ENCODE data around the gene MSRB1. TPM values are rescaled to one million over a fixed set of nuclear protein-coding genes. Genes with fewer than 3 reads are reported as not detected.

The MSRB1 gene
- total and polyA plus RNA-seq, 4 donors: 10.0 to 25.8 (median 17.4) TPM

DNA sequence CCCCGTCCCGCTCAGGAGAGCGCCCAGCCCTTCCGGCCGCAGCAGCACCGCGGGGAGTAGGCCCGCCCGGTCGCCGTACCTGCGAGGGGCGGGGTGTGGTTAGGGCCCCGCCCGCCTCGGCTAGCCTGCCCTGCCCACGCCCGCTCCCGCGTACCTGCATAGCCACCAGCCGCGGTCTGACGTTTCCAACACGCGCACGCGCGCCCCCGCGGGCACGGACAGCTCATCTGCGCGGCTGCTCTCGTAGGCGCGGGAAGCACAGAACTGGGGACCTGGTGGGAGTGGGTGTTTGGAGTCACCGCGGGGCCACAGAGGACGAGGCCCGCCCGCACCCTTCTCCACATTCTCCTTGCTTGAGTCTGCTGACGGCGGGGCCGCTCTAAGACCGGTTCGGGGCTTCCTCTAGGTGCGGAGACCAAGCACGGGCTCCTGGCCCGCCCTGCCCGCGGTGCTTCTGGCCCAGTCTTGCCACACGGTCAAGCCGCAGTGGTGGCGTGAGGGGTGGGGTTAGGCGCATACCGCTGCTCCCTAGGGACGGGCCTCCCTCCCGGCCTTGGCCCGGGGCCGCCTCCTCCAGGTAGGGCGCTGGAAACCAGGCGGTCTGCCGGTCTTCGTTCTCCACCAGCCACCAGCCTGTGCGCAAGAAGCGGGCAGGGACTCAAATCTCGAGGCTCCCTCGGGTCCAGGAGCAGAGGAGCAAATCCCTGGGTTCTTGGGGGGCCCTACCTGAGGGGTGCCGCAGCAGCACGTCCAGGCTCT is 36.5 kb upstream of the MSRB1 start:
- no peaks in the 10 kb centered on the region for H3K9me3 ChIP-seq (ENCODE audit: control insufficient read depth, insufficient read depth, low read length)
- peaks cover 44% of the 10 kb centered on the region for H3K27me3 ChIP-seq (ENCODE audit: control insufficient read depth, insufficient read depth, low read length)
- peaks cover 63% of the 10 kb centered on the region for H3K36me3 ChIP-seq (ENCODE audit: control insufficient read depth, insufficient read depth, low read length)
- no peak for DNase-seq (ENCODE audit: low read depth in 4 of 6, low spot score in 6 of 6)
- H3K27ac ChIP-seq (ENCODE audit: low read depth, low read length): no peak overlapping the region
- WGBS (ENCODE audit: insufficient coverage): 27% methylated on average over 66 of the region's 70 CpGs
- peaks cover 44% of the 10 kb centered on the region for H3K4me1 ChIP-seq (ENCODE audit: control insufficient read depth, insufficient read depth, low read length)
- no peak overlapping the region for H3K4me3 ChIP-seq (ENCODE audit: low read depth, low read length)

DNA sequence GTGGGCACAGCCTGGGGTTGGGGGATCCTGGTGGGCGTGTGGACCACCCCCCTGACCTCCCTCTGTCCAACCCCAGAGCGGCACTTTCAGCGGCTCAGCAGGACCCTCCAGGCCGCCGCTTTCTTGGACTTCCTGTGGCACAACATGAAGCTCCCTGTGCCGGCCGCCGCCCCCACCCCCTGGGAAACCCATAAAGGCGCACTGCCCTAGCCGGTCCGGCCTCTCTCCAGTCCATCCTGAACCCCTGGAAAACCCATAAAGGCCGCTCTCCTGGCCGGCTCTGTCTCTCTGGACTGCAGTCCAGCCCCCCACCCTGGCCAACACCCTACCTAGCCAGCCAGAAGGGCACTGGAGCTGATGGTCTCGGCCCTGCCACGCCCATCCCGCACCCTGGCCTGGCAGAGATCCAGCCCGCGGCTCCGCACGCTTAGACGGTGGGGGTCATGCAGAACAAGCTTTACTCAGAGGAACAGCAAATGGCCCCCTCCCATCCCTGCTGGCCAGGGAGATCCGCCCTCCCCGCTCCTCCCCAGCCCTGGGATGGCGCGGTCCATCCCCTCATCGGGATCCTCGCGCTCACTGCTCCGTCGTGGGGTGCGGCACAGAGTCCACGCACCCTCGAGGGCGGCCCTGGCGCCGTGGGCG is 35.6 kb upstream of the MSRB1 start:
- H3K4me3 ChIP-seq (ENCODE audit: low read depth, low read length): no peak overlapping the region
- peaks cover 71% of the 10 kb centered on the region for H3K36me3 ChIP-seq (ENCODE audit: control insufficient read depth, insufficient read depth, low read length)
- no peaks in the 10 kb centered on the region for H3K9me3 ChIP-seq (ENCODE audit: control insufficient read depth, insufficient read depth, low read length)
- H3K4me1 ChIP-seq (ENCODE audit: control insufficient read depth, insufficient read depth, low read length): peaks cover 45% of the 10 kb centered on the region
- H3K27me3 ChIP-seq (ENCODE audit: control insufficient read depth, insufficient read depth, low read length): peaks cover 44% of the 10 kb centered on the region
- DNase-seq (ENCODE audit: low read depth in 4 of 6, low spot score in 6 of 6): no peak
- 69% methylated on average over 36 of the region's 37 CpGs for WGBS (ENCODE audit: insufficient coverage)
- no peak overlapping the region for H3K27ac ChIP-seq (ENCODE audit: low read depth, low read length)

DNA sequence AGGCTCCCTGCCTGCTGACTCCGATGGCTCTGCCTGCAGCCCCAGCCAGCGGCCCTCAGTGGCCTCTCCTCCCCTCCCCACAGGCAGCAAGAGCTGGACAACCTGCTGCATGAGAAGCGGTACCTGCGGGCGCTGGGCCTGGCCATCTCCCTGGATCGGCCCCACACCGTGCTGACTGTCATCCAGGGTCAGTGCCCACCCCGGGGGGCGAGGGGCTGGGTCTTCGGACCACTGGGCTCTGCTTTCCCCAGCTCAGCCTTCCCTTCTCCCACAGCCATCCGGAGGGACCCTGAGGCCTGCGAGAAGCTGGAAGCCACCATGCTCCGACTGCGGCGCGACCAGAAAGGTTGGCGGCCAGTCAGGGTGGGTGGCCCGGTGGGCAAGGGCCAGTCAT is 34.9 kb upstream of the MSRB1 start:
- H3K4me1 ChIP-seq (ENCODE audit: control insufficient read depth, insufficient read depth, low read length): peaks cover 45% of the 10 kb centered on the region
- 97% methylated on average over 17 of the region's 18 CpGs for WGBS (ENCODE audit: insufficient coverage)
- H3K27ac ChIP-seq (ENCODE audit: low read depth, low read length): no peak overlapping the region
- H3K36me3 ChIP-seq (ENCODE audit: control insufficient read depth, insufficient read depth, low read length): peaks cover 74% of the 10 kb centered on the region
- peaks cover 42% of the 10 kb centered on the region for H3K27me3 ChIP-seq (ENCODE audit: control insufficient read depth, insufficient read depth, low read length)
- DNase-seq (ENCODE audit: low read depth in 4 of 6, low spot score in 6 of 6): no peak
- no peak overlapping the region for H3K4me3 ChIP-seq (ENCODE audit: low read depth, low read length)
- no peaks in the 10 kb centered on the region for H3K9me3 ChIP-seq (ENCODE audit: control insufficient read depth, insufficient read depth, low read length)

DNA sequence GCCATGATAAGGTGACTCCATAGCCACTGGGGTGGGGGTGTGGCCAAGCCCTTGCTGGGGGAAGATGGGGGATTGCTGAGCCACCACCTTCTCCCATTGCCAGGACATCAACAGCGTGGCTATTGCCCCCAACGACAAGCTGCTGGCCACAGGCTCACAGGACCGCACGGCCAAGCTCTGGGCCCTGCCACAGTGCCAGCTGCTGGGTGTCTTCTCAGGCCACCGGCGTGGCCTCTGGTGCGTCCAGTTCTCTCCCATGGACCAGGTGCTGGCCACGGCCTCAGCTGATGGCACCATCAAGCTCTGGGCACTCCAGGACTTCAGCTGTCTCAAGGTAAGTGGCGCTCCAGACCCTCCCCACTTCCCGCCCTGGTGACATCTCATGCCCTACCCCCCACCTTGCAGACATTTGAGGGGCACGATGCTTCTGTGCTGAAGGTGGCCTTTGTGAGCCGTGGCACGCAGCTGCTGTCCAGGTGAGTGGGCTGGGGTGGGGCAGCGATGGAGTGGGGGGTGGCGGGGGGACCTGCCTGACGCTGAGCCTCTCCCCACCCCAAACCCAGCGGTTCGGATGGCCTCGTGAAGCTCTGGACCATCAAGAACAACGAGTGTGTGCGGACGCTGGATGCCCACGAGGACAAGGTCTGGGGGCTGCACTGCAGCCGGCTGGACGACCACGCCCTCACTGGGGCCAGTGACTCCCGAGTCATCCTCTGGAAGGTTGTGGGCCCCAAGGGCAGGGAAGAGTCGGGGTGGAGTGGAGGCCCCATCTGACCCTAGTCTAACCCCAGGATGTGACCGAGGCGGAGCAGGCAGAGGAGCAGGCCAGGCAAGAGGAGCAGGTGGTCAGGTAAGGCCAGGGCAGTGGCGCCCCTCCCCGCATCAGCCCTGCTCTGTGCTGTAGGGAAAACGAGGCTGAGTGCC is 34.2 kb upstream of the MSRB1 start:
- peaks cover 41% of the 10 kb centered on the region for H3K27me3 ChIP-seq (ENCODE audit: control insufficient read depth, insufficient read depth, low read length)
- DNase-seq (ENCODE audit: low read depth in 4 of 6, low spot score in 6 of 6): no peak
- peaks cover 74% of the 10 kb centered on the region for H3K36me3 ChIP-seq (ENCODE audit: control insufficient read depth, insufficient read depth, low read length)
- no peaks in the 10 kb centered on the region for H3K9me3 ChIP-seq (ENCODE audit: control insufficient read depth, insufficient read depth, low read length)
- no peak overlapping the region for H3K4me3 ChIP-seq (ENCODE audit: low read depth, low read length)
- WGBS (ENCODE audit: insufficient coverage): 94% methylated on average over 30 of the region's 33 CpGs
- H3K27ac ChIP-seq (ENCODE audit: low read depth, low read length): no peak overlapping the region
- peaks cover 45% of the 10 kb centered on the region for H3K4me1 ChIP-seq (ENCODE audit: control insufficient read depth, insufficient read depth, low read length)

DNA sequence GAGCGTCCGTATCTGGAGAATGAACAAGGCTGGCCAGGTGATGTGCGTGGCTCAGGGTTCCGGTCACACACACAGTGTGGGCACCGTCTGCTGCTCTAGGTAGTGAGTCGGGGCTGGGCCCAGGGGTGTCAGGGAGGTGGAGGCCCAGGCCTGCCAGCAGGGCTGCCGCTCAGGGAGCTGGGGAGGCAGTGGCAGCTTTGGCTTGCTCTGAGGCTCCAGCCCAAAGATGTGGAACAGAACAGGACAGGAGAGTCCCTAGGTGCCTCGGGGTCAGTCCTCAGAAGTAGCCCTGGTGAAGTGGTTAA is 33.2 kb upstream of the MSRB1 start:
- peaks cover 74% of the 10 kb centered on the region for H3K36me3 ChIP-seq (ENCODE audit: control insufficient read depth, insufficient read depth, low read length)
- no peak overlapping the region for H3K27ac ChIP-seq (ENCODE audit: low read depth, low read length)
- peaks cover 38% of the 10 kb centered on the region for H3K27me3 ChIP-seq (ENCODE audit: control insufficient read depth, insufficient read depth, low read length)
- WGBS (ENCODE audit: insufficient coverage): 94% methylated on average over 8 of the region's 8 CpGs
- H3K4me3 ChIP-seq (ENCODE audit: low read depth, low read length): no peak overlapping the region
- DNase-seq (ENCODE audit: low read depth in 4 of 6, low spot score in 6 of 6): no peak
- H3K4me1 ChIP-seq (ENCODE audit: control insufficient read depth, insufficient read depth, low read length): peaks cover 40% of the 10 kb centered on the region
- H3K9me3 ChIP-seq (ENCODE audit: control insufficient read depth, insufficient read depth, low read length): no peaks in the 10 kb centered on the region

DNA sequence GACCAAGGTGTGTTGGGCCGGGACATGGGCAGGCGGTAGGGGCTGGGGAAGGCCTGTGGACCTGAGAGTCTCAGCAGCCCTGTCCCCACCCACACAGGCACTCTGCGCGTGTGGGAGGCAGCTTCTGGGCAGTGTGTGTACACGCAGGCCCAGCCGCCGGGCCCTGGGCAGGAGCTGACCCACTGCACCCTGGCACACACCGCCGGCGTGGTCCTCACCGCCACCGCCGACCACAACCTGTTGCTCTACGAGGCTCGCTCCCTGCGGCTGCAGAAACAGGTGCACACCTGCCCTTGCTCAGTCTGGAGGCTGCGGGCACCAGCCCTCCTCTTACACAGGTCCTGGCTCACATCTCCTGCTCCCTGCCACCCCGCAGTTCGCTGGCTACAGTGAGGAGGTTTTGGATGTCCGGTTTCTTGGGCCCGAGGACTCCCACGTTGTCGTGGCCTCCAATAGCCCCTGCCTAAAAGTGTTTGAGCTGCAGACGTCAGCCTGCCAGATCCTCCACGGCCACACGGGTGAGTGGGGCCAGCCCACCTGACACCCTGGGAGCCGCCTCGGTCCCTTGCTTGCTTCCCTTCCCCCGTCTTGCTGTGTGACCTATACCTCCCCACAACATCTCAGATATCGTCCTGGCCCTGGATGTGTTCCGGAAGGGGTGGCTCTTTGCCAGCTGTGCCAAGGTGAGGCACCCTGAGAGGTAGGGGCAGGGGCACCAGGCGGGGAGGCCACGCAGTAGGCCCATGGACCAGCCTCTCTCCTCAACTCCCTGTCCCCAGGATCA is 32.6 kb upstream of the MSRB1 start:
- peaks cover 72% of the 10 kb centered on the region for H3K36me3 ChIP-seq (ENCODE audit: control insufficient read depth, insufficient read depth, low read length)
- H3K4me1 ChIP-seq (ENCODE audit: control insufficient read depth, insufficient read depth, low read length): peaks cover 40% of the 10 kb centered on the region
- H3K4me3 ChIP-seq (ENCODE audit: low read depth, low read length): no peak overlapping the region
- peaks cover 33% of the 10 kb centered on the region for H3K27me3 ChIP-seq (ENCODE audit: control insufficient read depth, insufficient read depth, low read length)
- no peak overlapping the region for H3K27ac ChIP-seq (ENCODE audit: low read depth, low read length)
- H3K9me3 ChIP-seq (ENCODE audit: control insufficient read depth, insufficient read depth, low read length): no peaks in the 10 kb centered on the region
- 96% methylated on average over 31 of the region's 33 CpGs for WGBS (ENCODE audit: insufficient coverage)
- DNase-seq (ENCODE audit: low read depth in 4 of 6, low spot score in 6 of 6): no peak

DNA sequence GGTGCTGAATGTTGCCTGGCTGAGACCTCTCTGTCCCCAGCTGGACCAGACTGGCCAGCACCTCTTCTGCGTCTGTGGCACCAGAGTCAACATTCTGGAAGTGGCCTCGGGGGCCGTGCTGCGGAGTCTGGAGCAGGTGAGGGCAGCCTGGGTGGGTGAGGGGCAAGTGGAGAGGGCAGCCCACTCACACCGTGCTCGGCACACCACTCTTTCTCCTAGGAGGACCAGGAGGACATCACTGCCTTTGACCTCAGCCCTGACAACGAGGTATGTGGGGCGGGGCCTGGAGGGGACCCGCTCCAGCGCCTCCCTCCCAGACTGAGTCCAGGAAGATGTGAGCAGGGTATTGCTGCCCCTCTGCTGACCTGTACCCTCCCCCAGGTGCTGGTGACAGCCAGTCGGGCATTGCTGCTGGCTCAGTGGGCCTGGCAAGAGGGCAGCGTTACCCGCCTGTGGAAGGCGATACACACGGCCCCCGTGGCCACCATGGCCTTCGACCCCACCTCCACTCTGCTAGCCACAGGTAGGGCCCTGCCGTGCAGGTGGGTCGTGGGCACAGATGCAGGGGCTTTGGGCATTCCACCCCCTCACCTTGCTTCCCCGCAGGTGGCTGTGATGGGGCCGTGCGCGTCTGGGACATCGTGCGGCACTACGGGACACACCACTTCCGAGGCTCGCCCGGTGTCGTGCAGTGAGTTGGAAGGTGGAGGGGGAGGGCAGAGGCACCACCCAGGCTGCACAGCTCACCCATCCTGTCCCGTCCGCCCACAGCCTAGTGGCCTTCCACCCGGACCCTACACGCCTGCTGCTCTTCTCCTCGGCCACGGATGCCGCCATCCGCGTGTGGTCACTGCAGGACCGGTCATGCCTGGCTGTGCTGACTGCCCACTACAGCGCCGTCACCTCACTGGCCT is 31.4 kb upstream of the MSRB1 start:
- 97% methylated on average over 29 of the region's 42 CpGs for WGBS (ENCODE audit: insufficient coverage)
- H3K36me3 ChIP-seq (ENCODE audit: control insufficient read depth, insufficient read depth, low read length): peaks cover 61% of the 10 kb centered on the region
- no peak overlapping the region for H3K27ac ChIP-seq (ENCODE audit: low read depth, low read length)

DNA sequence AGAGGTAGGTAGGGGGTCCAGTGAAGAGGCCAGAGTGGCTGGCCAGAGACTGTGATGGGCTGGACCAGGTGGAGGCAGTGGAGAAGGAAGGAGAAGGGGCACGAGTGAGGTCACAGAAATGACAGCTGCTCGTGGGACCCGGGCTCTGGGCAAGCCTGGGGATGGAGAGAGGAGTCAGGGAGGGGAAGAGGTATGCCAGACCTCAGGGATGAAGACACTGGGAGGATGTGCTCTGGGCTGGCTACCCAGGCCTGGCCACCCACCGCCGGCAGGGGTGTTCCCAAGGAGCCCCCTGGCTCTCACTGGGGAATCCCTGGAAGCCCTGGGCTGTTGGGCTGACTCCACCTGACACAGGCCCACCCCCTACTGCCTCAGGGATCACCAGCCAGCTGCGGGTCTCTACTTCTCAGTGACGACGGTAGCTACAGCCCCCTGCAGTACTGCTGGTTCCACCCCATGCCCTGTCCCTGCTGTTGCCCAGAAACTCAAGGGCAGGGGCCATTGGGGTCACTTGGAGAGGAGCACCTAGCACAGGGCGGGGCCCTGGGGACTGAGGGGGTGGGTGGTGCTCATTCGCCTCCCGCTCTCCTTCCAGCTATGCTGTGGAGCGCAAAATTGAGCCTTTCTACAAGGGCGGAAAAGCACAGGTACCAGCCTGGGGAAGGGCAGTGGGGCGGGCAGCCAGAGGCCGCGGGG is 30.6 kb upstream of the MSRB1 start:
- no peak for DNase-seq (ENCODE audit: low read depth in 4 of 6, low spot score in 6 of 6)
- peaks cover 29% of the 10 kb centered on the region for H3K4me1 ChIP-seq (ENCODE audit: control insufficient read depth, insufficient read depth, low read length)
- H3K27ac ChIP-seq (ENCODE audit: low read depth, low read length): no peak overlapping the region
- H3K27me3 ChIP-seq (ENCODE audit: control insufficient read depth, insufficient read depth, low read length): peaks cover 15% of the 10 kb centered on the region
- H3K4me3 ChIP-seq (ENCODE audit: low read depth, low read length): no peak overlapping the region
- H3K36me3 ChIP-seq (ENCODE audit: control insufficient read depth, insufficient read depth, low read length): peaks cover 55% of the 10 kb centered on the region
- no peaks in the 10 kb centered on the region for H3K9me3 ChIP-seq (ENCODE audit: control insufficient read depth, insufficient read depth, low read length)
- 92% methylated on average over 16 of the region's 16 CpGs for WGBS (ENCODE audit: insufficient coverage)

More for the DNA sequence above, 31.4 kb upstream of the MSRB1 start:
- Histone ChIP-seq H3K4me3 (ENCODE audit: low read depth, low read length) (no peak overlapping the region), H3K4me1 (ENCODE audit: control insufficient read depth, insufficient read depth, low read length) (peaks cover 30% of the 10 kb centered on the region), H3K9me3 (ENCODE audit: control insufficient read depth, insufficient read depth, low read length) (no peaks in the 10 kb centered on the region), H3K27me3 (ENCODE audit: control insufficient read depth, insufficient read depth, low read length) (peaks cover 21% of the 10 kb centered on the region)
- DNase-seq (ENCODE audit: low read depth in 4 of 6, low spot score in 6 of 6): no peak
